RPMI8226 (cell line): ENCODE measurements around the gene TPSG1.

Experiments used
- DNase-seq: peaks from one replicate; pipeline ENCODE4 v3.0.0-alpha.2; 2015

TPSG1 gene

DNA sequence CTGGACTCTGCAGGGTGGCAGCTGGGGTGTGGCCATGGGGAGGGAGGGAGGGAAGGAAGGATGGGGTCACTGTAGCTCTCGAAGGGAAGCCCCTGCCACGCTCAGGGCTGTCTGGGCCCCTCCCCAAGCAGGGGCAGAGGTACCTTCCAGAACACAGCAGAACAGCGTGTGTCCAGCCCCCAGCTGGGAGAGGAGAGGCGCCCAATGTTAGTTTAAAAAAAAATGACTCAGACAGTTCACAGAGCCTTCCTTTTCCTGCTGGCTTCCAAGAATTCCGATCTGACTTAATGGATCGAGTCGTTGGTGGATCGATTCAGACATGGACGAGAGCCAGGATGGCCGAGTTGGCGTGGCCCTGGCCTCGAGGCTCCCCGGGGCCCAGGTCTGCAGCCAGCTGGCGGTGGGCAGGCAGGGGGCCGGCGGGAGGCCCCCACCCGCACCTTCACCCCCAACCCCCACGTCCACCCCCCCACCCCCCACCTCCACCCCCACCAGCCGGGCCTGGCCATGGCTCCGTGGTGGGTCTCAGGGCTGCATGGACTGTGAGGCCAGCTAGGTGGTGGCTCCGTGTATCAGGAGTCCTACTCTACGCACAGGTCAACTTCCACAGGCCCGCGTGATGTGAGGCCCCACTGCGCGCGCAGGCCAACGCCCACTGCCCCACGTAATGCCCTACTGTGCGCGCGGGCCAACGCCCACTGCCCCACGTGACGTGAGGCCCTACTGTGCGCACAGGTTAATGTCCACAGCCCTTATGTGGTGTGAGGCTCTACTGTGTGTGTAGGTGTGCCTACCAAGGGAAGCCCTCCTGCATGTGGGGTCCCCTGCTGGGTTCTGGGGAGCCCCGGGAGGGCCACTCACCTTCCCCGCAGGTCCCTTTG lies 50.4 kb downstream of the TPSG1 start:
- no peak for DNase-seq

DNA sequence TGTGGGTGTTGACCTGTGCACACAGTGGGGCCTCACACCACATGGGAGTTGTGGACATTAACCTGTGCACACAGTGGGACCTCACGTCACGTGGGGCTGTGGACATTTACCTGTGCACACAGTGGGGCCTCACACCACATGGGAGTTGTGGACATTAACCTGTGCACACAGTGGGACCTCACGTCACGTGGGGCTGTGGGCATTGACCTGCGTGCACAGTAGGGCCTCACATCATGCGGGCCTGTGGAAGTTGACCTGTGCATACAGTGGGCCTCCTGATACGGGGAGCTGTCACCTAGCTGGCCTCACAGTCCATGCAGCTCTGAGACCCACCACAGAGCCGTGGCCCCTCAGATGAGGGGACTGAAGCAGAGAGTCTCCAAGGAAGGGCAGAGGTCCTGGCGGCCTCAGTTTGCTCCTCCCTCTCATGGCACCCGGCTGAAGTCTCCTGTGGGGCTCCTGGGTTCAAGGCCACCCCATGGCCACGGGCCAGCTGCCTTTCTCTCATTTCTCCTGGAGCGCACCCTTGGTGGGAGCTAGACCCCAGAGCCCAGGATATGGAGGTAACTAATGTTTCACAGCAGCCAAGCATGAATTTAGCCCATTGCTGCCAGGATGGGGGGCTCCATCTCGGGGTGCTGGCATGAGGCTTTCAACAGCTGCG lies 51.1 kb downstream of the TPSG1 start:
- no peak for DNase-seq

DNA sequence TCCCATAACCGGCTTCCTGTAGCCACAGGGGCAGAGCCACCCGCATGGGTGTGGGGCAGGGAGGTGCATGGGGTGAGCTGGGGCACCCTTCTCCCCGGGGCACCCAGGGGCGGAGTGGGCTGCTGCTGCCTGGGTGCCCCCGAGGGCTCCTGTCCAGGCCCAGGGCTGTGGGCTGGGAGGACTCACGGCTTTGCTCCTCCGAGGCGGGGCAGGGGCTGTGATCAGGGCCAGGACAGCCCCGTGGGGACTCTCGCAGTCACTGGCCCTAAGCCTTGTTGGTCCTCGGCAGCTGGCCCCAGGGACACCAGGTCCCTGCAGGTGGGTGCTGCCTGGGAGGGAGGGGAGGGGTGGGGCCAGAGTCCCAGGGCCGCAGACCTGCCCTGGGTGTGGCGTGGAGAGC lies 52.4 kb downstream of the TPSG1 start:
- no peak for DNase-seq

DNA sequence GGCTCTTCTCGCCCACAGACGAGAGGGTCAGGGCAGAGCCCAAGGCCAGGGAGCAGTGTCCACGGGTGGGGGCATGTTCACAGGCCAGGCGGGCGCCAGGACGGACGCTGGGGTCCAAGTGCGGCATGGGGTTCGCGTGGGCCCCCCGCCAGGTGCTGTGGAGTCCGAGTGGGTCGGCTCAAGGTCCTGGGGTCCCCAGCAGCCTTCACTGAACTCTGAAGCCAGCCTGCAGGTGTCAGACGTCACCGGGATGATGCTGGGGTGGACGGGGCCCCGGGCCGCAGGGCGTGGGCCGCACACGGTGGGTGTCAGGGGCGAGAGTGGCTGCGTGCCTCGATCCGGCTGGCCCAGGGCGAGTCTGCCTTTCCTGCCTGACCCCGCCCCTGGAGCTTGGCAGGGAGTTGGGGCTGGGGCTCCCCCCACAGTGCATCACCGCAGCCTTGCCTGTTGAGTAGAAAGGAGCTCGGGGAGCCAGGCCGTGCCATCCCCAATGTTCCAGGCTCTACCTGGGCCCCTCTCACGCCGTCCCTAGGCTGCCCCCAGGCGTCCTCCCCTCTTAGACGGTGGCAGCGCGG lies 53.1 kb downstream of the TPSG1 start:
- no peak for DNase-seq
